Measurements from ENCODE around the gene FASTK. TPM values are rescaled to one million over a fixed set of nuclear protein-coding genes. Genes with fewer than 3 reads are reported as not detected.

FASTK gene
- total and polyA plus RNA-seq, 2 of the 4 experiments (the other 2 are of a cell fraction) = 53.8 to 115 TPM

DNA sequence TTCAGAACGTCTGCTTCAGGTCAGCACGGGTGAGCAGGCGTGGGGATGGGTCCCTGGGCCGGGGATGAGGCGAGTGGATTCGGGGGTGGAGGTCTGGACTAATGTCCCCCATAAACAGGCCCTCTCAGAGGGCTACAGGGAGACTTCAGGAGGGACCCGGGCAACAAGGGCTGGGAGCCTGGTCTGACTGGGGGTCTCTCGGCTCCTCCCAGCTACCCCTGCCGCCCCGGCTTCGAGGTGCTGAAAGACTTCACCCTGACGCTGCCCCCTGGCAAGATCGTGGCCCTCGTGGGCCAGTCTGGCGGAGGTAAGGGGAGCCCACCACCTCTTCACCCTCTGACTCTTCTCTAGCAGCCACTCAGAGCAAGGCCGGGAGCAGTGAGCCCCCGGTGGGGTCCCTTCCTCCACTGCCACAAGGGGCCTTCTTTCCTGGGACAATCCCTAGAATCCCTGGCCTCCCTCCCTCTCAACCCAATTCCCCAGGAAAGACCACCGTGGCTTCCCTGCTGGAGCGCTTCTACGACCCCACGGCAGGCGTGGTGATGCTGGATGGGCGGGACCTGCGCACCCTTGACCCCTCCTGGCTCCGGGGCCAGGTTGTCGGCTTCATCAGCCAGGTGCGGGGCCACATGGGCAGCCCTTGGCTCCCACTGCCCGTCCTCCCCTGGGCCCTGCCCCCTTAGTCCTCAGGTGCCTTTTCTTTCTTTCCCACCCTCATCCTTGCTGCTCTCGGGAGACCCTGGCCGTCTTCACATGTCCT, 39.8 kb downstream of the FASTK start:
- Histone ChIP-seq H3K27ac (ENCODE audit: insufficient read depth, low read length) (no peak overlapping the region), H3K36me3 (ENCODE audit: control insufficient read depth, insufficient read depth, low read length) (peaks cover 25% of the 10 kb centered on the region; the same call in 1 of the 2 replicates), H2AFZ (replicated peaks; ENCODE audit: low read length, poor library complexity) (no peak overlapping the region), H3K18ac (ENCODE audit: low read depth, low read length) (no peak overlapping the region), H2BK5ac (ENCODE audit: low read depth, low read length, poor library complexity, severe bottlenecking) (no peak overlapping the region), H4K91ac (ENCODE audit: insufficient read depth, low read depth, low read length) (no peak overlapping the region), H3K4ac (ENCODE audit: low read depth, low read length) (no peak overlapping the region), H3K4me1 (ENCODE audit: control insufficient read depth, insufficient read depth, low read length) (peaks cover 17% of the 10 kb centered on the region), H4K20me1 (ENCODE audit: insufficient read depth, low read length) (peaks cover 8% of the 10 kb centered on the region), H3K9me1 (ENCODE audit: insufficient read depth, low read length) (peaks cover 18% of the 10 kb centered on the region), H3K79me1 (ENCODE audit: low read depth in 1 of 2, low read length in 2 of 2) (peaks cover 0 to 12% of the 10 kb centered on the region in 2 experiments; a peak in 1 of 4 replicates), H3K56ac (ENCODE audit: extremely low read depth, insufficient read depth, low read length) (no peak overlapping the region), H3K9me3 (ENCODE audit: control insufficient read depth, insufficient read depth, low read length) (no peaks in the 10 kb centered on the region), H2BK20ac (ENCODE audit: low read depth, low read length) (no peak overlapping the region), H4K8ac (ENCODE audit: low read depth in 2 of 2, low read length in 2 of 2) (no peak overlapping the region), H3K4me3 (ENCODE audit: insufficient read depth, low read depth, low read length) (no peak overlapping the region), H3K9ac (ENCODE audit: low read depth, low read length) (no peak overlapping the region), H2AK9ac (replicated peaks; ENCODE audit: low read depth, low read length, poor library complexity) (peak overlapping the region; percentile 50), H3K4me2 (ENCODE audit: low read depth, low read length) (no peak overlapping the region), H3K23ac (ENCODE audit: low read depth, low read length) (no peak overlapping the region), H4K5ac (ENCODE audit: low read depth, low read length) (no peak overlapping the region), H3K27me3 (ENCODE audit: control insufficient read depth, insufficient read depth, low read length) (no peaks in the 10 kb centered on the region), H2BK15ac (ENCODE audit: low read depth, low read length) (no peak overlapping the region), H2BK120ac (ENCODE audit: low read depth, low read length) (no peak overlapping the region), H2AK5ac (ENCODE audit: low read depth, low read length) (no peak overlapping the region), H3K14ac (replicated peaks; ENCODE audit: low read depth, low read length) (no peak overlapping the region)
- intact Hi-C loops (cut with micrococcal nuclease) = no loop called here
- dilution Hi-C loops (cut with HindIII; ENCODE audit: low sequenced_read_pairs, unreplicated experiment) = no loop called here
- no TSS peak for BruUV-seq (replicated peaks)
- DNase-seq = no peak
- no peak for ATAC-seq (ENCODE audit: low read depth)
- WGBS, 2 experiments (ENCODE audit: extremely low coverage in 2 of 2, insufficient read length in 1 of 2) = 100% methylated on average over 7 of the region's 30 CpGs; no CpG with 5 or more reads in 1 of the 2 experiments
- in situ Hi-C loops (cut with MboI; ENCODE audit: low sequenced_read_pairs) = no loop called here
- POLR2A ChIA-PET (ENCODE audit: unreplicated experiment) = no interaction called here
- CTCF ChIA-PET = no interaction called here
- no peak for TF ChIP-seq RAD21 (IDR thresholded peaks at IDR 0.05; ENCODE audit: low read length)
- no peak for TF ChIP-seq FOS (IDR thresholded peaks at IDR 0.05; ENCODE audit: low read depth, low read length)
- no peak for TF ChIP-seq MAFK (IDR thresholded peaks at IDR 0.05; ENCODE audit: low read depth, low read length)
- TF ChIP-seq, protein P1, sequence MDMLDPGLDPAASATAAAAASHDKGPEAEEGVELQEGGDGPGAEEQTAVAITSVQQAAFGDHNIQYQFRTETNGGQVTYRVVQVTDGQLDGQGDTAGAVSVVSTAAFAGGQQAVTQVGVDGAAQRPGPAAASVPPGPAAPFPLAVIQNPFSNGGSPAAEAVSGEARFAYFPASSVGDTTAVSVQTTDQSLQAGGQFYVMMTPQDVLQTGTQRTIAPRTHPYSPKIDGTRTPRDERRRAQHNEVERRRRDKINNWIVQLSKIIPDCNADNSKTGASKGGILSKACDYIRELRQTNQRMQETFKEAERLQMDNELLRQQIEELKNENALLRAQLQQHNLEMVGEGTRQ (IDR thresholded peaks at IDR 0.05; ENCODE audit: low read depth, low read length) = no peak
- no peak for TF ChIP-seq RCOR1 (IDR thresholded peaks at IDR 0.05; ENCODE audit: insufficient replicate concordance, low read length)
- TF ChIP-seq POLR2A (IDR thresholded peaks at IDR 0.05; ENCODE audit: low read depth, low read length) = no peak
- no peak for TF ChIP-seq RFX5 (IDR thresholded peaks at IDR 0.05; ENCODE audit: low read depth, low read length)
- TF ChIP-seq, protein P2, sequence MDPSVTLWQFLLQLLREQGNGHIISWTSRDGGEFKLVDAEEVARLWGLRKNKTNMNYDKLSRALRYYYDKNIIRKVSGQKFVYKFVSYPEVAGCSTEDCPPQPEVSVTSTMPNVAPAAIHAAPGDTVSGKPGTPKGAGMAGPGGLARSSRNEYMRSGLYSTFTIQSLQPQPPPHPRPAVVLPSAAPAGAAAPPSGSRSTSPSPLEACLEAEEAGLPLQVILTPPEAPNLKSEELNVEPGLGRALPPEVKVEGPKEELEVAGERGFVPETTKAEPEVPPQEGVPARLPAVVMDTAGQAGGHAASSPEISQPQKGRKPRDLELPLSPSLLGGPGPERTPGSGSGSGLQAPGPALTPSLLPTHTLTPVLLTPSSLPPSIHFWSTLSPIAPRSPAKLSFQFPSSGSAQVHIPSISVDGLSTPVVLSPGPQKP (IDR thresholded peaks at IDR 0.05; ENCODE audit: borderline replicate concordance, low read depth, low read length) = no peak
- TF ChIP-seq CHD1 (IDR thresholded peaks at IDR 0.05; ENCODE audit: low read depth, low read length) = no peak
- no peak for TF ChIP-seq CEBPB (IDR thresholded peaks at IDR 0.05; ENCODE audit: low read depth, low read length)
- no peak for TF ChIP-seq MXI1 (IDR thresholded peaks at IDR 0.05; ENCODE audit: borderline replicate concordance, low read depth, low read length)
- TF ChIP-seq NFE2L2 (IDR thresholded peaks at IDR 0.05; ENCODE audit: low read depth, low read length) = no peak
- TF ChIP-seq BHLHE40 (IDR thresholded peaks at IDR 0.05; ENCODE audit: low read depth, low read length) = no peak
- TF ChIP-seq, protein P3, sequence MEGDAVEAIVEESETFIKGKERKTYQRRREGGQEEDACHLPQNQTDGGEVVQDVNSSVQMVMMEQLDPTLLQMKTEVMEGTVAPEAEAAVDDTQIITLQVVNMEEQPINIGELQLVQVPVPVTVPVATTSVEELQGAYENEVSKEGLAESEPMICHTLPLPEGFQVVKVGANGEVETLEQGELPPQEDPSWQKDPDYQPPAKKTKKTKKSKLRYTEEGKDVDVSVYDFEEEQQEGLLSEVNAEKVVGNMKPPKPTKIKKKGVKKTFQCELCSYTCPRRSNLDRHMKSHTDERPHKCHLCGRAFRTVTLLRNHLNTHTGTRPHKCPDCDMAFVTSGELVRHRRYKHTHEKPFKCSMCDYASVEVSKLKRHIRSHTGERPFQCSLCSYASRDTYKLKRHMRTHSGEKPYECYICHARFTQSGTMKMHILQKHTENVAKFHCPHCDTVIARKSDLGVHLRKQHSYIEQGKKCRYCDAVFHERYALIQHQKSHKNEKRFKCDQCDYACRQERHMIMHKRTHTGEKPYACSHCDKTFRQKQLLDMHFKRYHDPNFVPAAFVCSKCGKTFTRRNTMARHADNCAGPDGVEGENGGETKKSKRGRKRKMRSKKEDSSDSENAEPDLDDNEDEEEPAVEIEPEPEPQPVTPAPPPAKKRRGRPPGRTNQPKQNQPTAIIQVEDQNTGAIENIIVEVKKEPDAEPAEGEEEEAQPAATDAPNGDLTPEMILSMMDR (conservative IDR thresholded peaks at IDR 0.05; ENCODE audit: low read depth, low read length) = no peak
- TF ChIP-seq MAZ (IDR thresholded peaks at IDR 0.05; ENCODE audit: borderline replicate concordance, low read depth, low read length) = no peak
- no peak for TF ChIP-seq SMC3 (IDR thresholded peaks at IDR 0.05; ENCODE audit: low read depth, low read length)
